DOHH2 (cell line): Measurements from ENCODE around the gene WDR64.

Experiments
- H3F3A ChIP-seq: fragments of 200-600 bp; sonication (generic), shearing (Covaris generic); 2 replicates; pipeline ENCODE4 v1.6.0; 2016; ENCODE audit warnings: antibody characterized with exemption, mild to moderate bottlenecking; ENCODE audit not compliant: control insufficient read depth, insufficient read depth
- H3K27ac ChIP-seq: fragments of 200-600 bp; sonication (generic); 2 replicates; pipeline ENCODE4 v1.5.1; 2014; ENCODE audit warnings: low read depth, mild to moderate bottlenecking, low read length, moderate library complexity
- H3K27me3 ChIP-seq: fragments of 200-600 bp; sonication (generic); 2 replicates; pipeline ENCODE4 v1.6.1; 2014; ENCODE audit warnings: mild to moderate bottlenecking, low read length, mixed read lengths; ENCODE audit not compliant: control insufficient read depth
- H3K36me3 ChIP-seq: fragments of 200-600 bp; sonication (generic); 2 replicates; pipeline ENCODE4 v1.6.1; 2014; ENCODE audit warnings: mild to moderate bottlenecking, low read length, moderate library complexity, mixed read lengths; ENCODE audit not compliant: control insufficient read depth
- H3K4me1 ChIP-seq: fragments of 200-600 bp; sonication (generic); 2 replicates; pipeline ENCODE4 v1.6.1; 2014; ENCODE audit warnings: mild to moderate bottlenecking, low read length, mixed read lengths; ENCODE audit not compliant: control insufficient read depth
- H3K4me2 ChIP-seq: fragments of 200-600 bp; sonication (generic); 2 replicates; pipeline ENCODE4 v1.6.0; 2014; ENCODE audit warnings: mild to moderate bottlenecking, low read length, moderate library complexity
- H3K4me3 ChIP-seq: fragments of 200-600 bp; sonication (generic); 2 replicates; pipeline ENCODE4 v1.5.1; 2014; ENCODE audit warnings: mild to moderate bottlenecking, low read length, mixed read lengths
- H3K79me2 ChIP-seq: fragments of 200-600 bp; sonication (generic); 2 replicates; pipeline ENCODE4 v1.6.1; 2014; ENCODE audit warnings: mild to moderate bottlenecking, low read length, mixed read lengths; ENCODE audit not compliant: control insufficient read depth
- H3K9me2 ChIP-seq: fragments of 200-600 bp; sonication (generic); replicated peaks from 2 replicates; pipeline ENCODE4 v1.6.1; 2014; ENCODE audit warnings: mild to moderate bottlenecking, low read length, mixed read lengths; ENCODE audit not compliant: control insufficient read depth
- H3K9me3 ChIP-seq: fragments of 200-600 bp; sonication (generic); 2 replicates; pipeline ENCODE4 v1.6.1; 2014; ENCODE audit warnings: antibody characterized with exemption, low read length, mixed read lengths; ENCODE audit not compliant: control insufficient read depth, insufficient read depth
- H4K20me1 ChIP-seq: fragments of 200-600 bp; sonication (generic); 2 replicates; pipeline ENCODE4 v1.6.0; 2014; ENCODE audit warnings: low read depth, mild to moderate bottlenecking, antibody characterized with exemption, low read length, moderate library complexity; ENCODE audit not compliant: control insufficient read depth, insufficient read depth
- EZH2phosphoT487 ChIP-seq: fragments of 200-600 bp; sonication (generic); IDR thresholded peaks from 2 replicates; pipeline ENCODE4 v1.6.1; 2017; ENCODE audit warnings: borderline replicate concordance, mild to moderate bottlenecking, antibody characterized with exemption, low read length, moderate library complexity, mixed read lengths
- TF ChIP-seq, protein P1 (sequence below): fragments of 200-600 bp; sonication (generic); IDR thresholded peaks from one replicate; pipeline ENCODE4 v1.5.1; 2014; ENCODE audit warnings: antibody characterized with exemption, mild to moderate bottlenecking, low read depth, low read length; ENCODE audit not compliant: poor library complexity, severe bottlenecking

WDR64 gene

DNA sequence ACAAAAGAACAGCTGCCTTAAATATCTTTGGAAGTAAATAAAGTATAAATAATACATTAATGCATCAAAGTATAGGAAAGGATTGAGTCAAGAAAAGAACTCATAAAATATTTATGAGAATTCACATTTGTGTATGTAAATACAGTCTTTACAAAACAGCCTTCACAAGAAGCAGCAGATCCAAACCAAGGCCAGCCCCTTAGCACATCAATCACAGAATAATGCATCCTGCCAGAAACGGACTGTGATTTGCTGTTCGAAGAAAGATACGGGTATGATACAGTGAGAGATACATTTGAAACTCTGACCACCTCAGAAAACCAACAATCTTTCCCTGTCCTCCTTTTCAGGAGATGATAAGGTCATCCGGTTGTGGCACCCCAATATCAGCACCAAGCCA, 70.9 kb downstream of the WDR64 start:
- Histone ChIP-seq H3K79me2 (no peaks in the 10 kb centered on the region), H3K27ac (no peak overlapping the region), H3K4me3 (no peak overlapping the region), H3K9me2 (no peaks in the 10 kb centered on the region), H3K4me1 (no peaks in the 10 kb centered on the region), H3F3A (no peaks in the 10 kb centered on the region), H4K20me1 (no peaks in the 10 kb centered on the region), H3K4me2 (no peak overlapping the region), H3K36me3 (no peaks in the 10 kb centered on the region), H3K27me3 (no peaks in the 10 kb centered on the region), H3K9me3 (no peaks in the 10 kb centered on the region)
- TF ChIP-seq EZH2phosphoT487 = no peak
- TF ChIP-seq, protein P1, sequence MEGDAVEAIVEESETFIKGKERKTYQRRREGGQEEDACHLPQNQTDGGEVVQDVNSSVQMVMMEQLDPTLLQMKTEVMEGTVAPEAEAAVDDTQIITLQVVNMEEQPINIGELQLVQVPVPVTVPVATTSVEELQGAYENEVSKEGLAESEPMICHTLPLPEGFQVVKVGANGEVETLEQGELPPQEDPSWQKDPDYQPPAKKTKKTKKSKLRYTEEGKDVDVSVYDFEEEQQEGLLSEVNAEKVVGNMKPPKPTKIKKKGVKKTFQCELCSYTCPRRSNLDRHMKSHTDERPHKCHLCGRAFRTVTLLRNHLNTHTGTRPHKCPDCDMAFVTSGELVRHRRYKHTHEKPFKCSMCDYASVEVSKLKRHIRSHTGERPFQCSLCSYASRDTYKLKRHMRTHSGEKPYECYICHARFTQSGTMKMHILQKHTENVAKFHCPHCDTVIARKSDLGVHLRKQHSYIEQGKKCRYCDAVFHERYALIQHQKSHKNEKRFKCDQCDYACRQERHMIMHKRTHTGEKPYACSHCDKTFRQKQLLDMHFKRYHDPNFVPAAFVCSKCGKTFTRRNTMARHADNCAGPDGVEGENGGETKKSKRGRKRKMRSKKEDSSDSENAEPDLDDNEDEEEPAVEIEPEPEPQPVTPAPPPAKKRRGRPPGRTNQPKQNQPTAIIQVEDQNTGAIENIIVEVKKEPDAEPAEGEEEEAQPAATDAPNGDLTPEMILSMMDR = no peak

DNA sequence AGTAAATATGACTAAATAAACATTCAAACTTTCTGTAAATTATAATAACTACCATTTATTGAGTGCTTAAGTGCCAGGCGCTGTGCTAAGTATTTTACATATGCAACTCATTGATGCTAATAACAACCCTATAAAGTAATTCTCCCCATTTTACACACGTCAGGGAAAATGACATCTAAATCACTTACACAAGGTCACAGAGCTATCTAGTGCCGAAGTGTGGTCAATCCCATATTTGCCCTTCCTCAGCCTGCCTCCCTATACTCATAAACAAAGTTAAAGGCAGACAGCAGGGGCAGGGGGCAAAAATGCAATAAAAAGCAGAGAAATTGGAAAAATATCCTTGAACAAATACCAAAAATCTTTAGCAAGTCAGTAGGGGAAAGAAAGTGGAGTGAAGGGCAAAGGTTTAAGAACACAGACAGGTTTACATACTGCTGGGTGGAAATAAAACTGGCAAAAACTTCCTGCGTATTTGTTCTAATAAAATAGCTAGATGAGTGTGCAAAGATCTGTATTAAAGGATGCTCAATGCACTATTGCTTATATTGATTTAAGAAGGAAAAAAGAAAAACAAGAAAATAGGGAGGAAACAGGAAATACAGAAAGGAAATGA, 72.8 kb downstream of the WDR64 start:
- H3K79me2 ChIP-seq = no peaks in the 10 kb centered on the region
- H3K27ac ChIP-seq = no peak overlapping the region
- H3F3A ChIP-seq = no peaks in the 10 kb centered on the region
- no peak overlapping the region for H3K4me2 ChIP-seq
- H3K9me3 ChIP-seq = no peaks in the 10 kb centered on the region
- H3K4me1 ChIP-seq = no peaks in the 10 kb centered on the region
- peaks cover 8% of the 10 kb centered on the region for H3K27me3 ChIP-seq
- H4K20me1 ChIP-seq = no peaks in the 10 kb centered on the region
- no peak overlapping the region for H3K4me3 ChIP-seq
- H3K9me2 ChIP-seq = no peaks in the 10 kb centered on the region
- H3K36me3 ChIP-seq = no peaks in the 10 kb centered on the region
- no peak for TF ChIP-seq EZH2phosphoT487
- TF ChIP-seq, protein P1 = no peak

DNA sequence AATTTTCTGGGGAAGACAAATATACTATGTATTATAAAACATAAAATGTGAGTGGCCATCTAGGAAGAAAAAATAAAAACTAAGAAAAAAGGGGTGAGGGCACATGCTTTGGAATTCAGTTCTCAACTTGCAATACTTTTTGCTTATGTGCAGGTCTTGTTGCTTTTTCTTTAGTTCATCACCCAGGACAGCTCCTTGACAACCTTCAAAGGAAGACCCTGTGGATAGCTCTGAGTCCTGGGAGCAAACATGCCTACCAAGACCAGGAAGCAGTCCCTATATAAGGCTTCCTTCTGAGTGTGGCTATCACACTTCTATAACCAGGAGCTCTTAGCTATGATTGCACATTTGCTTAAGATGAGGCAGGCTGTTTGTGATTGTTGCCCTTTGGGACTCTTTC, 78.0 kb downstream of the WDR64 start:
- Histone ChIP-seq H3K79me2 (no peaks in the 10 kb centered on the region), H3K9me2 (no peaks in the 10 kb centered on the region), H4K20me1 (no peaks in the 10 kb centered on the region), H3K4me2 (no peak overlapping the region), H3K4me3 (no peak overlapping the region), H3K9me3 (no peaks in the 10 kb centered on the region), H3K27me3 (peaks cover 15% of the 10 kb centered on the region), H3K4me1 (no peaks in the 10 kb centered on the region), H3K27ac (no peak overlapping the region), H3K36me3 (no peaks in the 10 kb centered on the region), H3F3A (no peaks in the 10 kb centered on the region)
- no peak for TF ChIP-seq EZH2phosphoT487
- TF ChIP-seq, protein P1 = no peak
